NCI-H526 (cell line): Measurements from ENCODE around the gene C20orf144.

Experiments
- DNase-seq, 2 experiments: peaks; one replicate each; lab custom pipeline; 2025; lab: John Stamatoyannopoulos, UW

C20orf144 gene

GRCh38 chr20:33664762-33665144 lies 2.6 kb downstream of the C20orf144 start:
- no peak for DNase-seq

- peak; percentile 83 to 92 for DNase-seq
These were observed 4.4 kb downstream of the C20orf144 start, which contains the start of gene ACTL10 for GRCh38 chr20:33666293-33667244. Gene ACTL10 (plus strand): TSS chr20:33666943. CDS start chr20:33667498, 555 bp downstream.

- DNase-seq: peak in 1 of 2 experiments; percentile 65
These were observed 5.1 kb downstream of the C20orf144 start for GRCh38 chr20:33667245-33667675.

- DNase-seq: peak; percentile 27 to 86
These were observed 5.7 kb downstream of the C20orf144 start for GRCh38 chr20:33667676-33668465.

GRCh38 chr20:33668466-33669155 lies 6.5 kb downstream of the C20orf144 start:
- DNase-seq: no peak

GRCh38 chr20:33669224-33669623 lies 7.1 kb downstream of the C20orf144 start:
- no peak for DNase-seq

- no peak for DNase-seq
These were observed 7.9 kb downstream of the C20orf144 start for GRCh38 chr20:33669873-33670640.

- no peak for DNase-seq
These were observed 8.8 kb downstream of the C20orf144 start for GRCh38 chr20:33670715-33671499.

- DNase-seq: no peak
These were observed 9.6 kb downstream of the C20orf144 start for GRCh38 chr20:33671573-33672288.

GRCh38 chr20:33672426-33673113 lies 10.4 kb downstream of the C20orf144 start:
- DNase-seq: peak in 1 of 2 experiments; percentile 57

- no peak for DNase-seq
These were observed 10.9 kb downstream of the C20orf144 start for GRCh38 chr20:33673114-33673409.

- no peak for DNase-seq
These were observed 11.5 kb downstream of the C20orf144 start for GRCh38 chr20:33673410-33674293.

- DNase-seq: peak in 1 of 2 experiments; percentile 95
These were observed 12.4 kb downstream of the C20orf144 start, which contains the start of gene NECAB3 for GRCh38 chr20:33674294-33675135. Gene NECAB3 (minus strand): TSS chr20:33674428. CDS start chr20:33674352, 76 bp downstream.

GRCh38 chr20:33675136-33675959 lies 13.2 kb downstream of the C20orf144 start:
- DNase-seq: no peak

- no peak for DNase-seq
These were observed 14.0 kb downstream of the C20orf144 start for GRCh38 chr20:33676121-33676520.
